Stimulated activated CD4-positive, alpha-beta T cell treated with anti-CD3 and anti-CD28 coated beads, Interleukin-1b, Interleukin-23, amount 100 ng/mL, for 4 hours (primary cell): ENCODE results near the gene EPB41L4A.

Experiments used
- DNase-seq, 2 donors: peaks; one replicate each; pipeline ENCODE4 v3.0.0-alpha.2; 2020; ENCODE audit warnings: low read depth in 2 of 2

EPB41L4A gene

DNA sequence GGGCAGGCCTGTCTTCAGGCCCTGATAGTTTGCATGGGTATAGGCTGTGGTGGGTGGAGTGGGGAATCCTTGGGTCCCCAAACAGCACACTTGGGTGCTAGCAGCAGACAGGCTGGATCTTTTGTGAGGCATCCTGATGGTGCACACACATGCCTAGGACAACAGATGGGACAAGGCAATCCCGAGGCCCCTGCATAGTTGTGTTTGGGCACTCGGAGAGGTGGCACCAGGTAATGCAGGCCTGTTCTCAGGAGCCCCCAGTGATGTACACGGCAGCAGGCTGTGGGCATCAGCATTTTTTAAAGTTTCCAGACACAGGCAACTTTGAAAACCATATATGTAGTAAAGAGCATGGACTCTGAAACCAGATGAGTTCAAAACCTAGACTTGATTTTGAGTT lies 65.4 kb downstream of the EPB41L4A start:
- no peak for DNase-seq

GRCh38 chr5:112351225-112351624 lies 67.9 kb downstream of the EPB41L4A start:
- no peak for DNase-seq

DNA sequence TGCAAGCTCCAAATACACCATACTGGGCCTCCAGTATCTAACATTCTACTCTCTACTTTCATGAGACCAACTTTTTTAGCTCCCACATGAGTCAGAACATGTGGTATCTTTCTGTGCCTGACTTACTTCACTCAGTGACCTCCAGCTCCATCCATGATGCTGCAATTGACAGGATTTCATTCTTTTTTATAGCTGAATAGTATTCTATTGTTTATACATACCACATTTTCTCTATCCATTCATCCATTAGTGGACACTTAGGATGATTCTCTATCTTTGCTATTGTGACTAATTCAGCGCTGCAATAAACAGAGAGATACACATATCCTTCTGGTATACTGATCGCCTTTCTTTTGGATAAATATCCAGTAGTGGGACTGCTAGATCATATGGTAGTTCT lies 68.5 kb downstream of the EPB41L4A start:
- DNase-seq = no peak

- no peak for DNase-seq
These were observed 69.7 kb downstream of the EPB41L4A start for GRCh38 chr5:112349371-112349770.

GRCh38 chr5:112348915-112349314 lies 70.2 kb downstream of the EPB41L4A start:
- no peak for DNase-seq

DNA sequence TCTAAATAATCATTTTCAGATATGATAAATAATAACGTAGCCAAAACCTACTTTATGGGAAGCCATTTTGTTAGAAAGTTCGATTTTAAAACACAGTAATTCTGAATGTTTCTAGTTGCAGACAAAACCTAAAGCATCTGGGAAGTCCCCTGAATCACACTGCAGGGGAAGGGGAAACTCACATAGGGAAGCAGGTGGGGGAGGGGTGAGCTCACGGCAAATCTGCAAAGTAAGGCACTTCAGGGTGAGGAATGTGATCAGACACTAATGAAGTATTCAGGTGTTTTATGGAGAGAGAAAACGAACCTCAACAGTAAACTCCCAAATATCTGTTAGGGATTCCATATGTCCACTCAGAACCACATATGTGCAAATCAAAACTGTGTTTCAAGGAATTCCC lies 70.7 kb downstream of the EPB41L4A start:
- no peak for DNase-seq

- no peak for DNase-seq
These were observed 72.5 kb downstream of the EPB41L4A start for GRCh38 chr5:112346411-112347044.

GRCh38 chr5:112344540-112344939 lies 74.5 kb downstream of the EPB41L4A start:
- DNase-seq = no peak

DNA sequence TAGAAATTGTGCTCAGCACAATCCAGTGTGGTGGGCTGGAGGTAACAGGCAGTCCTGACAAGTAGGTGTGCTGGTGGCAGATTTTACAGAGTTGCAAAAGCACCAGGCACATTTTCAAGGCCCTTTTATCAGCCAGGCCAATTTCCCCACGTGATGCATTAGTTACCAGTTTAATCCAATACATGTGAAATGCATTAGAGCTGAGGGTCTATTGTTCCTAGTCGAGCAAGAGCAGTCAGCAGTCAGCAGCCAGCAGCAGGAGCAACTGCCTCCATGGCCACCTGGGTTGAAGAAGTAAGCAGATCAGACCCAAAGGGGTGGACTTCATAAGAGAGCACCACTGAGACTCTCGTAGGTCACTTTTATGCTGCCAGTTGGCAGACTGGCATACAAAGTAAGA lies 76.7 kb downstream of the EPB41L4A start:
- DNase-seq = no peak

GRCh38 chr5:112339761-112340160 lies 79.3 kb downstream of the EPB41L4A start:
- no peak for DNase-seq

DNA sequence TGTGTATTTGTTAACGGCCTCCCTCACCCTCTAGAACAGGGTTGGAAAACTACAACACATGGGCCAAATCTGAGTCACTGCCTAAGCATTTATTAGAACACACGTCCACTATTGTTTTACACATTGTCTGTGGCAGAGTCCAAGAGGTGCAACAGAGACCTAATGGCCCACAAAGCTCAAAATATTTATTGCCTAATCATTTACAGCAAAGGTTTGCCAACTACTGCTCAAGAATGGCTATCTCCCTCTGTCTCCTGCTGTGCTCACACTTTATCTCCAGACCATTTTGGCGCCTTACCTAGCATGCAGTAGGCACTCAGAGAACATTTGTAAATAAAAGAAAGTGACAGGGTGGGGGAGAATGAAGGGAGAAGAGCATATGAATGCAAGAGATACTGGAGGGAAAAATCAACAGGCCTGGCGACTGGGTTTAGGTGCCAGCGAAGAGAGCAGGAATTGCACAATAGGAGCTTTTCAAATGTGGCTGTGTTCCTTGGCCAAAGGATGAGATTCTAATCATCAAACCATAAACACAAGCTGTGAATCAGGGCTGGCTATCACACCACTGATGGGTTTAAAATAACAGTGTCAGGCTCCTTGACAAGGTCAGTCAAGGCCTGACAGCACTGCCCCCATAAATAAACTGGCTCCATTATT lies 80.3 kb downstream of the EPB41L4A start:
- DNase-seq = no peak

- DNase-seq = no peak
These were observed 85.7 kb downstream of the EPB41L4A start for GRCh38 chr5:112333331-112333781.

GRCh38 chr5:112331892-112332291 lies 87.2 kb downstream of the EPB41L4A start:
- DNase-seq = no peak

GRCh38 chr5:112329419-112330090 lies 89.5 kb downstream of the EPB41L4A start:
- no peak for DNase-seq

DNA sequence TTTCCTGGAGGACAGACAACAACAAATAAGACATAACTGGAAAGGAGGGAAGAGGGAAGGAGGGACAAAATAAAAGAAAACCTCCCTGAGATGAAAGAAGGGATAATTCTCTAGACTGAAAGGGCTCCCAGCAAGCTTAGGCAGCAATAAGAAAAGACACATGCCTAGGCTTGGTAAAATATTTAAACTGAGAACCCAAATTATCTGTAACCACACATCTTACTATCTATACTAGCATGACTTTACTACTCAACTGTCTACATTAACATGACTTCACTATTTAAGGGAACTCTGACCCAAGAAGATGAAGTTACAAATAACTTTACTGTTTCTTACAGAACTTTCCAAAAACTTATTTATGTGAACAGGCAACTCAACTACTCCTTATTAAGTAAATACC lies 95.9 kb downstream of the EPB41L4A start:
- no peak for DNase-seq

- no peak for DNase-seq
These were observed 98.7 kb downstream of the EPB41L4A start for GRCh38 chr5:112320408-112320807.

GRCh38 chr5:112318346-112318745 lies 100.7 kb downstream of the EPB41L4A start:
- no peak for DNase-seq

- DNase-seq = no peak
These were observed 101.2 kb downstream of the EPB41L4A start for GRCh38 chr5:112317866-112318265.

DNA sequence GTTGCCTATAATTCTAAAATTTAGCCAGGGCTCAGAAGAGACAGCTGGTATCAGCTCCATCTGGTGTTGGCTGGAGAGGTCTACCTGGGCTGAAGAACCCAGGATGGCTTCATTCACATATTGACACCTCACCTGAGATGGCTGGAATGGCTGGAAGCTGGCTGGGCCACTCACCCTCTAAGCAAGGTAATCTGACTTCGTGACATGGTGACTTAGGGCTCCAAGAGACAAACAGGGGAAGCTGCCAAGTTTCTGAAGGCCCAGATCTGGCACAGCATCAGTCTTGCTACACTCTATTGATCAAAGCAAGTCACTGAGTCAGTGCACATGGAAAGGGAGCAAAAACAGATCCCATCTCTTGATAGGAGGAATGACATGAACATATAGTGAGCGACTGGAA lies 102.3 kb downstream of the EPB41L4A start:
- DNase-seq = no peak

DNA sequence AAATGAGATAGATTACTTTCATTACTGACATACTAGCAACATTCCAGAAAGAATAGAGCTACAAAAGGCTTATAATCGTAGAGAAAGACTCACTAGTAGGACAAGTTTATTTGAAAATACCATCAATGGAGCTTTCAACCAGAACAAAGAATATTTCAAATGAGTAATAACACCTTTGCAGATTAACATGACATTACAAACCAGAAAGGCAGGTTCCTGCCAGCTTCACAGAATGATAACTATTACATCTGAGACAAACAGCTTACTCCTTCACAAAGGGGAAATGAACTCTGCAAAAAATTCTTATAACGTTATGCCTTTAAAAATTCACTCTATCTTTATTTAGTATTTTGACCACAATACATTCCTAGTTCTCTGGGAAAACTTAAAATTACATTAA lies 103.1 kb downstream of the EPB41L4A start:
- no peak for DNase-seq

- no peak for DNase-seq
These were observed 106.5 kb downstream of the EPB41L4A start for GRCh38 chr5:112312295-112313275.

DNA sequence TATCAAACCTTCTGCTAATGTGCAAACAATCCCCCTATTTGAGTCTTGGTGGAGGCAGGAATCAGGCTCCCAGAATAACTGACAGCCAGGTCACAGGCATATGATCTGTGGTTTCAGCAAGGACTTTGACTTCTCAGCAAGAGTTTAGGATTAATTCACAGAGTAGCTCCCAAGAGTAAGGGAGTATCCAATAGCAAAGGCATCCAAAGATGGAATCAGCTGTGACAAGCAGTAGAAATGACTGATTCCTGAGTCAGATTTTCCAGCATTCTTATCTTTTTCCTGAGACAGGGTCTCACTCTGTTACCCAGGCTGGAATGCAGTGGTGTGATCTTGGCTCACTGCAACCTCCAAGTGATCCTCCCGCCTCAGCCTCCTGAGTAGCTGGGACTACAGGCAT lies 108.3 kb downstream of the EPB41L4A start:
- no peak for DNase-seq
